CMK (cell line): ENCODE measurements around the gene RPL19.
A peak's percentile ranks its signal among the peaks of the same experiment; 100 is the strongest.

Experiments used
- DNase-seq: peaks from one replicate; pipeline ENCODE4 v3.0.0-alpha.2; 2010; ENCODE audit warnings: low read depth

The RPL19 gene

GRCh38 chr17:39197380-39198185, 2.5 kb upstream of the RPL19 start, which contains the start of gene CACNB1:
Gene CACNB1, minus strand, starts transcription at chr17:39197669. Its CDS starts 174 bp downstream, at chr17:39197495.
- peak; percentile 45 for DNase-seq

GRCh38 chr17:39198186-39198566, 1.9 kb upstream of the RPL19 start:
- no peak for DNase-seq

- DNase-seq, result peak; percentile 96
These were observed 338 bp upstream of the RPL19 start for GRCh38 chr17:39199820-39200069.

DNA sequence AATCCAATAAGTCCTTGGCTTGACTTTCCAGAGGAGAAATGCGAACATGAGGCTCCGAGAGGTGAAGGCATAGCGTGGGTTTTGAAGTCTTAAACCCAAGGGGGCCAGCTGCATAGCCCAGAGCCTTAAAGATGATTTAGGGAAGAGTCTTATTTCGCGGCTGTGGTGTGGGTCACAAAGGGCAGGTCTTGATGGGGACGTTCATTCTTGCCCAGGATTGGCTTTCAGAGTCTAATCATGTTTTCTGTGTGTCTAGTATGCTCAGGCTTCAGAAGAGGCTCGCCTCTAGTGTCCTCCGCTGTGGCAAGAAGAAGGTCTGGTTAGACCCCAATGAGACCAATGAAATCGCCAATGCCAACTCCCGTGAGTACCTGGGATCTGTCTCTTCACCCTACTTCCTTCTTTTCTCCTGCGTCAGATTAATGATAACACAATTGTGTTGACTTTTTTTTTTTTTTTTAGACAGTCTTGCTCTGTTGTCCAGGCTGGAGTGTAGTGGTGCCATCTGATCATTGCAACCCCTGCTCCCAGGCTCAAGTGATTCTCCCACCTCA, 951 bp downstream of the RPL19 start:
- no peak for DNase-seq

GRCh38 chr17:39204245-39204644, 4.2 kb downstream of the RPL19 start:
- no peak for DNase-seq

- DNase-seq, result no peak
These were observed 5.0 kb downstream of the RPL19 start for GRCh38 chr17:39205112-39205526.

DNA sequence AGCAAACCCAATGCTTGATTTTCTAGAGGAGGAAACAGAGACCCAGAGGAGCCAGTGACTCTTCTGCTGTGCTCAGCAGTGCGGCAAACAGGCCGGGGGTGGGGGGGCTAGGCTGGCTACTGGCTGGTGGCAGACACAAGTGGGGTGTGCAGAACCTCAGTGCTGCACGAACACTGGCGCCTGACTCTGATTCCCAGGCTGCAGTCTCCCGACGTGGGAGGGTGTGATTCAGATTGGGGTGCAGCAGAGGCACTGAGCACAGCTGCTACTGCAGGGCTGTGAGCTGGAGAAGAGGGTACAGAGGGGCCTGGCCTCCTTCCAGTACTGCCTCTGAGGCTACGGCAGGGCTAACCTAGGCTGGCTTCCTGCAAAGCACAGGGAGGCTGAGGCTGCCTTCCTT, 8.1 kb downstream of the RPL19 start:
- no peak for DNase-seq

DNA sequence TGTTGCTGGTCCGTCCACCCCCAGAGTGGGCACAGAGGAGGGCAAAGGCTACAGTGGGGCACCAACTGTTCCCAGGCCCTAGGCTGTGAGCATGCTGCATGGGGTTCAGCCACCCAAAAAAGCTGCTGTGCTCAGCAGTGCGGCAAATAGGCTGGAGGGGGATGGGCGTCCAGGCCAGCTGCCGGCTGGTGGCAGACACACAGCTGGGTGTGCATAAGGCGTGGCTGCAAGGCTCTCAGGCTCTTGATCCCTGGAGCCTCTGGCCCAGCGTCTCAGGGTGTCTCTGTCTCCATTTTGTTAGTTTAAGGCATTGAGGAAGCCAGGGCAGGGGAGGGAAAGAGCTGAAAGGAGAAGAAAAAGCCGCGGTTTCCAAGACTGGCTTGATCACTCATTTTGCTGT, 8.8 kb downstream of the RPL19 start:
- no peak for DNase-seq

GRCh38 chr17:39209317-39210092, 9.4 kb downstream of the RPL19 start:
- no peak for DNase-seq

- DNase-seq, result no peak
These were observed 10.0 kb downstream of the RPL19 start for GRCh38 chr17:39210093-39210434.

GRCh38 chr17:39212195-39212810, 12.2 kb downstream of the RPL19 start:
- DNase-seq, result no peak

GRCh38 chr17:39212841-39213480, 12.9 kb downstream of the RPL19 start:
- DNase-seq, result no peak

DNA sequence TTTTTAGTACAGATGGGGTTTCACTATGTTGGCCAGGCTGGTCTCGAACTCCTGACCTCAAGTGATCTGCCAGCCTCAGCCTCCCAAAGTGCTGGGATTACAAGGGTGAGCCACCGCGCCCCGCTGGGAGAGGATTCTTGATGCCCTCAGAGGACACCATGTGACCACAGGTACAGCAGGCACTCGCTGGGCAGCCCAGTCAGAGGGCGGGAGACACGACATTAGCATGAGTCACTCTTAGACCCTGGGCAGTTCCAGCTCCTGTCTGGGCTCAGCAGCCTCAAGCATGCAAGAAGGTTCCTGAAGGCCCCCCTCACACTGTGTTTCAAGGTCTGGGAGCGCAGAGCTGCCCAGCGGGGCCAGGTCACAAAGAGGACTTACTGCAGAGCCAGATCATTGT, 13.8 kb downstream of the RPL19 start:
- no peak for DNase-seq

DNA sequence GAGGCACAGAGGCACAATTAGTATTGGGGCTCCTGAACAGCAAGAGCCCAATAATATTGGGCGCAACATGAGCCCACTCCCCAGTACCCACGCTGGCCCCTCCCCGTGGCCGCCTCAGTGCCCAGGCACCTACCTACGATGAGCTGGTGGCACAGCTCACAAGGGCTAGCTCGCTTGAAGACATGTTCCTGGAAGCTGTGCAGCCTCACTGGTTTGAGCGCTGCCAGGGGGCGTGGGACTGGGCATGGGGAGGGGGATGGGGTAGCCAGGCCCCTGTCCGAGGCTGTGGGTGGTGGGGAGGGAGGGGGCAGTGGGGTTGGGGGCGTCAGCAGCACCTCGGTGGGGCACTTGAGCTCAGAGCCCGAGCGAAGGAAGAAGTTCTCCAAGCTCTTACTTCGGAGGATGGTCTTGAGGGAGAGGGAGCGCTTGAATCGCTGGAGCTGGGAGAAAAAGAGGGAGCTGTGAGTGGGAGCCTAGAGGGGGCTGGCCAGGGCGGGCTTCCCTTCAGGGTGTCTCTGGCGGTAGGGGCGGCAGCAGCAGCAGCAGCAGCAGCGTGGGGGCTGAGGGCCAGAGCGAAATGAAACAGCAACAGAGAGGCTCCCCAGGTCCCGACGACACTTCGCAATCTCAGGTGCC, 17.8 kb downstream of the RPL19 start:
- DNase-seq, result no peak

DNA sequence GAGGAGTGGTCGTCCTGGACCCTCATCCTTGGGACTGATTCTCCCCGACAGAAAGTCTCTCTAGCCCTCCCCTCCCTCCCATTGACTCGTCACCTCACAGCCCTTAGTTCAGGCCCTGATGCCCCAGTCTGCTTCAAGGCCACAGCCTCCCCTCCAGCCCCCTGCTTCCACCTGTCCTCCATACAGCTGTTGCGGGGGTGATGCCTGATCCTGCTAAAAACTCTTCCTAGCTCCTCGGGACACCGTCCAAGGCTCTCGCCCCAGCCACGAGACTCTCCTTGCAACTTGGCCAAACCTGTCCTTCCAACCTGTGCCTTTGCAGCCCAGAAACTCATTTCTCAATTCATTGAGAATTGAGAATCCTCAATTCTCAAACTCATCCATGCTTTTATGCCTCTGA, 18.8 kb downstream of the RPL19 start:
- no peak for DNase-seq

- no peak for DNase-seq
These were observed 19.6 kb downstream of the RPL19 start for GRCh38 chr17:39219647-39220154.

- no peak for DNase-seq
These were observed 21.5 kb downstream of the RPL19 start for GRCh38 chr17:39221572-39221971.

DNA sequence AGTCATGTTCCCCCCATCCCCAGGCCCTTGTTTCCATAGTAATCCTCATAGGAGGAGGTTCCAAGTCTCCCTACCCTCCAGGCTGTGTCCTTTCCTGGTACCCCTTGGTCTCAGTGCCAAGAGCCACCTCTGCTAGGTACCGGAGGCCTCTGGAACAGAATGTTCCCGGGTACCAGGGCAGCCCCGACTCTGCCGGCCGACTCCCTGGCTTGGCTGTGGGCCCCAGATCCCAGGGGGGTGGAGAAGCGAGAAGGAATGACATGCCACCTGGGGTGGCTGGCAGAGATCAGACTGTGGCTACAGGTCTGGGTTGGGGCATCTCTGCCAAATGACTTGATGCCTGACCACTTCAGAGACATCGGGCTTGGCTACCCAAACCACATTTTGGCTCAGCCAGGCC, 22.1 kb downstream of the RPL19 start:
- DNase-seq, result no peak

DNA sequence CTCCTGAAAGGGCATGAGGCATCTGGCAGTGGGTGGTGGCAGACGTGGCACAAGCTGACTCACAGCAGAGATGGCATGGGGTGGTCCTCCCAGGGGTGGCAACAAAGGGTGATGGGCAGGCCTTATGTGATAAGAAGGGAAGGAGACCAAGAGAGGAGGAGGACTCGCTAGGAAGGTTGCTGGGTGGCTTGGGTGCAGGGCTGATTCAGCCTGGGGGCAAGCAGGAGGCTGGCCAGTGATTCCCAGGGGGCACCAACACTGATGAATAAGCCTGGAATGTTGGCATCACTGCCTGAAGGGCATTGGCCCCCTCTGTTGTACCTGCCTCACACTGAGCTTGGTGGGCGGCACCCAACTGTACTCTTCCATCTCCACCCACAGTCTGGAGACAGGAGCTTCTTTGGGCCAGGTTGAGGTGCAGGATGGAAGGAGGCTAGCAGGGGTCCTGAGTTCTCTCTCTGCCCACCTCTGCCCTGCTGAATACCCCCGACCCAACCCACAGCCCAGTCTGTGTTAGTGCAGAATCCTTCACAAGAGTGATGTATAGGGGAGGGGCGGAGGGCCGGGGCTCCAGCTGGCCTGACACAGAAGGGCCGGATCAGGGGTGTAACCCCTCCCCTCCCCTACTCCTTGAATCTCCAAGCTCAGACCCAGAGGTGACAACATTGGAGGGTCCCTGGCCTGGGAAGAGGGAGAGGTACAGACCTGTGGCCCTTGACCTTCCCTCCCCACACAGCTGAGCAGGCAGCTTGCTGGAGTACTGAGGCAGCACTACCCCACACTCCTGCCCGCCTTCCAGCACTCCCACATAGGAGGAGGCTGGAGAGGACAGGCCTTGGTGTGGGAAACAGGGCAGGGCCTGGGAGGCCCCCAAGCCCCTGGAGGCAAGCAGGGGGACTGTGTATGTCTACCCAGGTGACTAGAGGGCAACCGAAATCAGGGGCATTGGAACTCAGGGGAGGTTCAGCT, 23.1 kb downstream of the RPL19 start:
- DNase-seq, result no peak

DNA sequence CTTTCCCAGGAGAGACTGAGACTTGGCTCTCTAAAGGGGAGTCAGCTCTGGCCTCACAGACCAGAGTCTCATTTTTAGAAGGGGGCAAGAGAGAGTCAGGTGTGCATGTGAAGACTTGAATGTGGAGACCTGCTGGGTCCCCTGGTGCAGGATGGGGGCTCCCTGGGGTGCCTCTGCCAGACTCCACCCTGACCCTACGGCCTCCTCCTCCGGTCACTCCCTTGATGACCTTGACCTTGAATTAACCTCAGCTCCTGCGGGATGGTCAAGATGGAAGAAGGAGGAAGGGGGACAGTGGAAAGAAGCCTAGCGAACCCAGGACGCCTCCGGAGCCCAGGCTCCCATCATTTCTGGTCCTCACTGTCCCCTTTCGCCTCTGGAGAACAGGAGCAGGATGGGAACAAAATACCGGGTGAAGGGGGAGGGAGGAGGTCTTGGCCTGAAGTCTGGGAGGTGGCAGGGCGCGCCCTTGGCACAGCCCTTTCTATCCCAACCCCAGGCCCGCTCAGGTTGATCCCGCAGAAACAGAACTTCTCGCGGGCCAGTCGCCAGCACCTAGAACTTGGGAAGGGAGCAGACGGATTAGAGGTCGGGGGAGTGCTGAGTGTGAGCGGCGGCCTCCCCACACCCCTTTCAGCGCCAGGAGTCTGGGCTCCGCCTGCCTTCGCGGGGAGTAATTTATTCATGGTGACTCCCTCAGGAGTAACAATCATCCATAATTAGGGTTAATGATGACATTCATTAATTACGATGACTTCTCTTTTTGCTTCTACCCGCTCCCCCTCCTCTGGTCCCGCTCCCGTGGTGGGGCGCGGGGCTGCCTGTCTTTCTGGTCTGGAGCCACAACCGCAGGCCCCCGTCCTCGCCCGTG, 24.1 kb downstream of the RPL19 start:
- no peak for DNase-seq
